ACHN (cell line): ENCODE data around the gene ZIC4.

ENCODE experiments used
- DNase-seq: peaks from one replicate; pipeline ENCODE4 v3.0.0-alpha.2; 2015
- in situ Hi-C: cut with HindIII; loops from 2 replicates; pipeline ENCODE4 v1.10.0; 2017; ENCODE audit warnings: low sequenced_read_pairs, low pct_ligation_motif_present, low pct_unique_long_range_greater_than_20kb

Gene ZIC4

GRCh38 chr3:147418808-147419701 is 12.7 kb upstream of the ZIC4 start:
- DNase-seq, result peak; percentile 56

DNA sequence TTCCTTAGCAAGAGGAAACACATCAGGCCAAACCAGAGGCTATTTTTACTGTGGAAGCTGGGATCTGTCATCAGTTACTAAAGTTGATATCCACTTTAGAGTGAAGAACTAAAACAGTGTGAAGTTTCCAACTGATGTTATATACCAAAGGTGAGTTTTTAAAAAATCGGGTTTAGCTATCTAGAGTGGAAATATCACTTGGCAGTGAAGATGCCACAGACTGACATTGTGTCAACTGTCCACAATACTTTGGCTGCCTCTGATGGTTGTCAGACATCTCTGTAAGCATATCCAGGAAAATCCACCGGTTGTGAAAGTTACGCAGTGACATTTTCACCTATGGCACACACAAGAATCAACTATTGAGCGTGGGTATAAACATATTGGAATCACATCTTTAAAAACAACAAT is 12.0 kb upstream of the ZIC4 start:
- no peak for DNase-seq
- in situ Hi-C loops, result no loop called here

More at GRCh38 chr3:147418808-147419701, 12.7 kb upstream of the ZIC4 start:
- in situ Hi-C loops, result no loop called here

DNA sequence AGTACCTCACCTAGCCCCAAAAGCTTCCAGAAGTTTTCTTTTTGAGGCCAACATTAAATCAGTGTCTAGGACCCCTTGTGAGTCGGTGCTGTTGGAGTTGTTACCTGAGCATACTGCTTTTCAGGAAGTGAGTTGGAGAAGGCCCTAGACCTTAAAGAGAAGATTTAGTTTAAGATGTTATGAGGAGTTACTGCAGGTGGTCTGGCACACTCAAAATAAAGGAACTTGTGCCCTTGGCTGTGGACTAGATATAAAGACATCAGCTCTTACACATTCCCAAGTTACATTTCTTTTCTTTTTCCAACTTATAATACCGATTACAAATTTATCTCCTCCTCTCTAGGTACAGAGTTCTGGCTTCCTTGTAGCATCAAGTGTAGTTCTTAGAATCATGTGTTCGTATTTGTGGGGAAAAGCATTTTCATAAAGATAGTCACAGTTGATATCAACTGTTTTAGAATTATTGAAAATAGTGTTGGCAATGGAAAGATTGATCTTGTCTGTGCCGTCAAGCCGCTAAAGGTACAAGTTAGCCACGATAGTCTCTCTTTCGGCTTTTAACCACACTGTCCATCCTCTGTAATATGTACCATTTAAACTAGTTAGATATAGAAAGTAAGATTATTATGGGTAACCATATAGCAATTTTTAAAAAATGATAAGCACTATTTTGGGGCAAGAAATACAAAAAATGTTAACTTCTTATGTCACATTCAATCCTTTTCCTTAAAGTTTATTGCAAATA is 11.4 kb upstream of the ZIC4 start:
- DNase-seq, result no peak
- in situ Hi-C loops, result no loop called here

- DNase-seq, result no peak
- in situ Hi-C loops, result no loop called here
Measured at GRCh38 chr3:147416931-147417330, 10.6 kb upstream of the ZIC4 start.

GRCh38 chr3:147415874-147416273 is 9.5 kb upstream of the ZIC4 start:
- DNase-seq, result peak; percentile 2
- in situ Hi-C loops, result no loop called here

DNA sequence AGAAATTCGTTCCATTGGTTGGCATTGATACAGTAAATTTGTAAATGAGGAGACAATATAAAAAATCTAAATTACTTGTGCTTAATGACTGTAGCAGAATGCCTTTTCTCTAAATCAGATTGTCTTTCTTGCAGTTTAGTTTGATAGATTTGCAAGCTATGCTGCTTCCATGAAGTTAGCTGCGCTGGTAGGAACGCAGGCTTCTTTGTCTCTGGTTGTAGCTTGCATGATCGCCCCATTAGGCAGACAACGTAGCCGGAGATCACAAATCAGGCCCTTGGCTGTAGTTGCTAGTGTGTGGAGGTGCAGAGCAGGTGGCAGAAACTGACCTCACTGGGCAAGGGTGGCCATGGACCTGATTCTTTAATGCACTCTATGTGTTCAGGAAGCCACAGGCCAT is 8.9 kb upstream of the ZIC4 start:
- in situ Hi-C loops, result no loop called here
- no peak for DNase-seq

DNA sequence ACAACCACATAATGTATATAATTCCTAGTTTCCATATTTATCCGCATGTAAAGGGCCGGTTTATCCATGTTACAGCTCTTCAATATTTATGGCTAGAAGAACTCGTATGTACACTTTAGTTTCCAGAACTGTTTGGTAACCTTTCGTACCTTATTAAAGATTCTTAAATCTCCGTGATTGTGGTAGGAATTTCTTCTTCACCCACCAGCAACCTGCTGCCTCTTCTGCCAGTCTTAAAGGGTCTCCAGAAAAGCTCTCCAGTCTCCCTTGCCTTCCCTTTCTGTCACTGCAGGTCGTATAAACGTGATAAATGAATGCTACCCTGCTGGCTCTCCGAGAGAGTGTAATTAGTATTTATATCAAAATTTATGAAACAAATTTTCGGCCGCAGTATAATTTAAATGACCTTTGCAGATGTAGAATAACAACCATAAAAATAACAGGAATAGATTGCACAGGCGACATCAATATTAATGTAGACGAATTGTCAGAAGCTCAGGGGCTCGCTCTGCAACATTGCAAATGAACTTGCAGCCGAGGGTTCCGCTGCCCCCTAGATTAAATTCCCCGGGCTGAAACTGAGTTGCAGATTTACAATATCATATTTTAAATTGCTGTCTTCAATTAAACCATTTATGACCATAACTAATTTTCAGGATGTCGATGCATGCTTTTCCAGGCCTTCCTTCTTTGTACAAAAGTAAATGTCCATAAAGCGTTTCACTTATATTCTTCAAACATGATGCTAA is 8.2 kb upstream of the ZIC4 start:
- in situ Hi-C loops, result no loop called here

DNA sequence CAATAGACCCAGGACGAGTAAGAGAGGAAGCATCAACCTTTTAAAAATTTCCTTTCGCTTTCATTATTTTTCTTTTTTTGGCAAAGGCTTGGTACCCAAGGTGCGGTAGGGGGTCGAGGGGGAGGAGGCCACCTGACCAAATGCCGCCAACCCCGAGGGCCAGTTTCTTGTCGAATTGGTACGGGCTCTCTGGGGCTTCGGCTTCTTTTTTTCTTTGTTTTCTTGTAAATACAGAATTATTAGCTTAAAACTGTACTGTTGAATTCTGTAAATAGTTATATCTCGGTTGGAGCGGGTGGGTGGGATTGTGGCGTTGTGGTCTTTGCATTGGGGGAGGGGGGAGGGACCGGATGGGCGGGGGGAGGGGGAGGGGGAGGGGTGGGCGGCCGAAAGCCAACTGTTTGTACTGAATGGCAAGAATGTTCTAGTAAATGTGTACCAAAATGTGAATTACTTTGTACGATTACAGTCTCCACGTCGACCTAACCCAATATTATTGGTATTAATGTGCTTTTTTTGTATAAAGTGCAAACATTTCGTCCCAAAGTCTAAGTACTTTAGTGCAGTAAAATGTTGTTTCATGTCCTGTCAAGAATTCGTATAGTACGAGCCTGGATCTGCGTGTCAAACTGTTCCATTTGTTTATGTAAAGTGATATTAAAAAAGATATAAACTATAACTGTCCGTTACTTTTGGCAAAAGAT is 7.5 kb upstream of the ZIC4 start:
- in situ Hi-C loops, result no loop called here
- DNase-seq, result no peak

More for the DNA sequence above, 8.2 kb upstream of the ZIC4 start:
- DNase-seq, result no peak

DNA sequence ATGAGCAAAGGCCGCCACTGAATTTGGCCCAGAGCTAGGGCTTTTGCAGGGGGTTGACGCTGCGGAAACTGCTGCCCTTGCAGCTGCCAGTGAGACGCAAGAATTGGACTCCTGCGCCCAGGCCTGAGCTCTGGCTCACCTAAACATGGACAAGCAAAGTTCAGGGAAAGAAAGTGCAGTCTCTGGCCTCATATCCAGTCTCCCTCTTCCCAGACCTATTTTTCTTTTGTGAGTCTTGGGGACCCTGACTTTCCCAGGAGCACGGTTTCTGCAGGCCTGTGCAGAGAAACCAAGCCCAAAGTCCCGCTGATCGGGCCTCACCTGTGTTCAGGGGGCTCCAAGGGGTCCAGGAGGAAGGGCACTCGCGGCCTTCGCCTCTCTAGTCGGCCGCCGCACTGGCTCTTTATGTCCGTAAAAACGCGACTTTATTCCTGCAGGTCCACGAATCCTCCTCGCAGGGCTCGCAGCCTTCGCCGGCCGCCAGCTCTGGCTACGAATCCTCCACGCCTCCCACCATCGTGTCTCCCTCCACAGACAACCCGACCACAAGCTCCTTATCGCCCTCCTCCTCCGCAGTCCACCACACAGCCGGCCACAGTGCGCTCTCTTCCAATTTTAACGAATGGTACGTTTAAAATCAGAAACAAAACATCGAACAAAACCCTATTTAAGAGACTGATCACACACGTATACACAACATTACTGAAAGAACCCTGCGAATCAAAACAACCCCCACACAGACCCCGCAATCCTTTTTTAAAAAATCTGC is 6.8 kb upstream of the ZIC4 start:
- DNase-seq, result no peak
- in situ Hi-C loops, result no loop called here

DNA sequence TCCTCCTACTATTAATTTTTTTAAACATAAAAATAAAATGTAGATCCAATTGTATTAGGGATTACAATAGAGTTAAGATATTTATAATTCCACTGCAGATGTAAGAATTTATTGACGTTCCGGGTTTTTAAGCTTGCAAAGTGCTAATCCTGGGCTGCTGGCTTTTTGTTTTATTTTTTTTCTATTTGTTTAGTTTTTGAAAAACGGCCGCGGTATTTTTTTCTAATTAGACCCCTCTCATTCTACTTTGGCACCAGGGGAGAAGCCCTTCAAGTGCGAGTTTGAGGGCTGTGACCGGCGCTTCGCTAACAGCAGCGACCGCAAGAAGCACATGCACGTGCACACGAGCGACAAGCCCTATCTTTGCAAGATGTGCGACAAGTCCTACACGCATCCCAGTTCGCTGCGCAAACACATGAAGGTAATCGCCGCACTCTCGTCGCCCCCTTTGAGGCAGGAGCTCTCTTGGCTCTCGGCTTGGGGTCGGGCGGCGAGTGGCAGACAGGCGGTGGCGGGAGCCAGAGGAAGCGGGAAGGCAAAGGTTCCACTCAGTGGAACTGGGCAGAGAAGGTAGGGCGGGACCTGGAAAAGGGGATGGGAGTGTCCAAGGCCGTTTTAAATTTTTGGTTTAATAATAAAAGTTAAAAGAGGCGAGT is 6.0 kb upstream of the ZIC4 start:
- in situ Hi-C loops, result no loop called here
- DNase-seq, result no peak

- in situ Hi-C loops, result no loop called here
- DNase-seq, result no peak
Measured at GRCh38 chr3:147411815-147412241, 5.5 kb upstream of the ZIC4 start.

- no peak for DNase-seq
- in situ Hi-C loops, result no loop called here
Measured at GRCh38 chr3:147411238-147411814, 5.0 kb upstream of the ZIC4 start.

GRCh38 chr3:147410526-147411237 is 4.3 kb upstream of the ZIC4 start:
- DNase-seq, result no peak

GRCh38 chr3:147410116-147410525 is 3.8 kb upstream of the ZIC4 start:
- no peak for DNase-seq
- in situ Hi-C loops, result no loop called here

More at GRCh38 chr3:147410526-147411237, 4.3 kb upstream of the ZIC4 start:
- in situ Hi-C loops, result no loop called here

DNA sequence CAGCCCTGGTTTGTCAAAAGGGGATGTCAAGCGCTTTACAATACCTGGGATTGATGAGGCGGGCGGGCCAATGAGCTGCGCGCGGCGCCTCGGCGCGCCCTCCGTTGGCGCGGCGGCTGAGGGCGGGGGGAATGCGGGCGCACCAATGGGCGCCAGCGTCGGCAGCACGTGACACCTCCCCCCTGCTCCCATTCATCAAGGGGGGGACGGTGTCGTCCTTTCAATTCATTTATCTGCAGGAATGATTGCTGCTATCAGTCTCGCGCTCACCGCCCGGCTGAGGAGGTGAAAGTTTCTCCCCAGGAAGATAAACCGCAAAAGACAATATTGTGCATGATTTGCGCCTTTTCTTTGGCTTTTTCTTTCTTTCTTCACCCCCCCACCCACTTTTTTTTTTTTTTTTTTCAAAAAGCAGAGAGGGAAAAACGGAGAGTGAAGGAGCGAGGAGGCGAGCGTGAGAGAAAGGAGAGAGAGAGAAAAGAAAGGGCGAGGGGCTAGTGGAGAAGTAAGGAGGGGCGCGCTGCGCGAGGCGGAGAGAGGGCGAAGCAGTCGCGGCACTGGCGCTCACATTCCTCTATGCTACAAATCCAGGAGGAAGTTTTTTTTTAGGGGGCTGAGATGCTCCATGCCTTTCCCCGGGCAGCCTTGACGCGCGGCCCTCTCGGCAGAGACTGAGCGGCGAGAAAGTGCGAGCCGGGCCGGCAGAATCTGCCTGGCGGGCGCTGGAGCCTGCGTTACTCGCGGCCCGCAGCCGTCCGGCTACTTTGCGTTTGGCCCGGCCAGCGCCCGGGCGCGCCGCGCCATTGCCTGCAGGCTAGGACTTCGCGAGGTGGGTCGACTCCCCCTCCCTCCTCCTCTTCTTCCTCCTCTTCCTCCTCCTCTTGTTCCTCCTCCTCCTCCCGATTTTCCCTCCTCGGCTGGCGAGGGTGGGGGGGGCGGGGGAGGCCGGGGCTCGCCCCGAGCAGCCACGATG is 3.1 kb upstream of the ZIC4 start, which contains the start of gene ZIC1:
Gene ZIC1, plus strand, starts transcription at position 223 of the 973 bp plus-strand sequence. Its CDS starts 748 bp downstream, at position 971.
- in situ Hi-C loops, result no loop called here
- DNase-seq, result no peak
